Astrocyte of the cerebellum (primary cell): ENCODE data around the gene NAMPT.
"Not testable (repeated sequence)": the region's sequence is repeated elsewhere in the genome, so short reads cannot be mapped to it uniquely, and the experiment has no call there.

Experiments used
- DNase-seq: peaks from one replicate; pipeline ENCODE4 v3.0.0-alpha.2; 2011; ENCODE audit warnings: low read depth
- H3K4me3 ChIP-seq: 2 replicates; pipeline ENCODE4 v1.5.1; 2011; ENCODE audit warnings: mild to moderate bottlenecking, low read depth, low read length, moderate library complexity
- in situ Hi-C: cut with HindIII; loops from 2 replicates; pipeline ENCODE4 v1.10.0; 2017; ENCODE audit warnings: low sequenced_read_pairs
- TF ChIP-seq, protein P1 (sequence below): IDR thresholded peaks from 2 replicates; pipeline ENCODE4 v1.5.1; 2012; ENCODE audit warnings: low read length, low read depth, moderate library complexity, mild to moderate bottlenecking; ENCODE audit errors: missing control alignments

The NAMPT gene

DNA sequence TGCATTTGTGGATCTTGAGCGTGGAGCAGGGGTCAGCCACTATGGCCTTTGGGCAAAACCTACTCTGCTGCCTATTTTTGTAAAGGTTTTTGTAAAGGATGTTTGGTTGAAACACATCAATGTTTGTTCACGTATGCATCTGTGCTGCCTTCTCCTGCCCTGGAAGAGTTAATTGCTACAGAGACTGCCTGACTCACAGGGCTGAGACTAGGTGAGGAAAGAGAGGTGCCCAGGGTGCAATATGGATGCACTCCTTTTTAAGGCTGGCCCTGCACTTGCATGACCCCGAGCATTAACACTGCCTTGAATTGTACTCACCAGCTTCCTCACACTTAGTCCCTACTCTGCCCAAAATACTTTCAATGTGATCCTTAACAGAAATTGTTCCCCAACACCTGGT lies 20.9 kb upstream of the NAMPT start:
- TF ChIP-seq, protein P1, sequence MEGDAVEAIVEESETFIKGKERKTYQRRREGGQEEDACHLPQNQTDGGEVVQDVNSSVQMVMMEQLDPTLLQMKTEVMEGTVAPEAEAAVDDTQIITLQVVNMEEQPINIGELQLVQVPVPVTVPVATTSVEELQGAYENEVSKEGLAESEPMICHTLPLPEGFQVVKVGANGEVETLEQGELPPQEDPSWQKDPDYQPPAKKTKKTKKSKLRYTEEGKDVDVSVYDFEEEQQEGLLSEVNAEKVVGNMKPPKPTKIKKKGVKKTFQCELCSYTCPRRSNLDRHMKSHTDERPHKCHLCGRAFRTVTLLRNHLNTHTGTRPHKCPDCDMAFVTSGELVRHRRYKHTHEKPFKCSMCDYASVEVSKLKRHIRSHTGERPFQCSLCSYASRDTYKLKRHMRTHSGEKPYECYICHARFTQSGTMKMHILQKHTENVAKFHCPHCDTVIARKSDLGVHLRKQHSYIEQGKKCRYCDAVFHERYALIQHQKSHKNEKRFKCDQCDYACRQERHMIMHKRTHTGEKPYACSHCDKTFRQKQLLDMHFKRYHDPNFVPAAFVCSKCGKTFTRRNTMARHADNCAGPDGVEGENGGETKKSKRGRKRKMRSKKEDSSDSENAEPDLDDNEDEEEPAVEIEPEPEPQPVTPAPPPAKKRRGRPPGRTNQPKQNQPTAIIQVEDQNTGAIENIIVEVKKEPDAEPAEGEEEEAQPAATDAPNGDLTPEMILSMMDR = no peak
- in situ Hi-C loops = no loop called here
- DNase-seq = no peak
- no peak overlapping the region for H3K4me3 ChIP-seq

DNA sequence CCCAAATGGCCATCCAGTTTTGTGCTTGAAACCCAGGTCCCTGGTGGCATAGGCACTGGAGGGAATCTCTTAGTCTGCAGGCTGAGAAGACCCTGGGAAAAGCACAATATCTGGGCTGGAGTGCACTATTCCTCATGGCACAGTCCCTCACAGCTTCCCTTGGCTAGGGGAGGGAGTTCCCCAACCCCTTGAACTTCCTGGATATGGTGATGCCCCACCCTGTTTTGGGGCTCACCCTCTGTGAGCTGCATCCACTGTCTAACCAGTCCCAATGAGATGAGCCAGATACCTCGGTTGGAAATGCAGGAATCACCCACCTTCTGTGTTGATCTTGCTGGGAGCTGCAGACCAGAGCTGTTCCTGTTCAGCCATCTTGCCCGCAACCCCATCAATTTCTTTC lies 19.8 kb upstream of the NAMPT start:
- TF ChIP-seq, protein P1 = no peak
- no peak for DNase-seq
- no peak overlapping the region for H3K4me3 ChIP-seq
- in situ Hi-C loops = no loop called here

DNA sequence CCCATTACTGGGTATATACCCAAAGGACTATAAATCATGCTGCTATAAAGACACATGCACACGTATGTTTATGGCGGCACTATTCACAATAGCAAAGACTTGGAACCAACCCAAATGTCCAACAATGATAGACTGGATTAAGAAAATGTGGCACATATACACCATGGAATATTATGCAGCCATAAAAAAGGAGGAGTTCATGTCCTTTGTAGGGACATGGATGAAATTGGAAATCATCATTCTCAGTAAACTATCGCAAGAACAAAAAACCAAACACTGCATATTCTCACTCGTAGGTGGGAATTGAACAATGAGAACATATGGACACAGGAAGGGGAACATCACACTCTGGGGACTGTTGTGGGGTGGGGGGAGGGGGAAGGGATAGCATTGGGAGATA lies 13.8 kb upstream of the NAMPT start:
- H3K4me3 ChIP-seq, in situ Hi-C loops, DNase-seq: not testable (repeated sequence)

DNA sequence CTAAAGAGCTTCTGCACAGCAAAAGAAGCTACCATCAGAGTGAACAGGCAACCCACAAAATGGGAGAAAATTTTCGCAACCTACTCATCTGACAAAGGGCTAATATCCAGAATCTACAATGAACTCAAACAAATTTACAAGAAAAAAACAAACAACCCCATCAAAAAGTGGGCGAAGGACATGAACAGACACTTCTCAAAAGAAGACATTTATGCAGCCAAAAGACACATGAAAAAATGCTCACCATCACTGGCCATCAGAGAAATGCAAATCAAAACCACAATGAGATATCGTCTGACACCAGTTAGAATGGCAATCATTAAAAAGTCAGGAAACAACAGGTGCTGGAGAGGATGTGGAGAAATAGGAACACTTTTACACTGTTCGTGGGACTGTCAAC lies 13.4 kb upstream of the NAMPT start:
- H3K4me3 ChIP-seq, DNase-seq, in situ Hi-C loops: not testable (repeated sequence)

DNA sequence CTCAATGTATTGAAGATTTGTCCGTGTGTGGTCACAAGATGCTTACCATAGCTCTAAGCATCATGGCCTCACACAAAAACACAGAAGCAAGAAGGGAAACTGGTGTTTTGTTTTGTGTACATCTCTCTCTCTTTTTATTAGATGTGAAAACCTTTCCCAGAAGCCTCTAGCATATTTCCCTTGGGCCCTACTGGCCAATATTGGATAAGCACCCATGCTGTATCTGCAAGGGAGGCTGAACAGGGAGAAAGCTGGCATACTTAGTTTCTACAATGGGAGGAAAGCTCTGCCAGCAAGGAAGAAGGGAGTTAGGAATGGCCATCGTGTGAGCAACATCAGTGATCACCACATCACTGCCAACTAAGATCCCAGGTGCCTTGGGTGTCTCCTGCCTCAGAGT lies 9.6 kb upstream of the NAMPT start:
- in situ Hi-C loops = no loop called here
- H3K4me3 ChIP-seq = no peak overlapping the region
- DNase-seq = no peak
- TF ChIP-seq, protein P1 = peak; percentile 22

DNA sequence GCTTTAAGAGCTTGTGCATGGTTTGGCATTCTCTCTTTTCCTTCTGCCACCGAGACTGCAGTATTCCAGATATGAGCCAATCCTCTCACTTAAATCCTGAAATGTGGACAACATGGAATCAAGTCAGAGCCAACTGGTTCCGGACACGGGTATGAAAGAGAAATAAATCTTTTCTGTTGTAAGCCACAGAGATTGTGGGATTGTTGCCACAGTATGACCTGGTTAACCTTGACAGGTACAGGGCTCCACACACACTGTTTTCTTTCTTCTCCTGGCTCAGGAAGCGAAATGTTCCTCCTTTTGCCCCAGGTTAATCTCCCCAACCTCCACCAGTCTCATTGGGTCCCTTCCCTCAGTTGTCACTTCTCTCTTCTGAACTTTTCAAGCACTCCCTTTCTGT lies 6.5 kb upstream of the NAMPT start:
- no peak for DNase-seq
- in situ Hi-C loops = no loop called here
- no peak overlapping the region for H3K4me3 ChIP-seq
- TF ChIP-seq, protein P1 = no peak

DNA sequence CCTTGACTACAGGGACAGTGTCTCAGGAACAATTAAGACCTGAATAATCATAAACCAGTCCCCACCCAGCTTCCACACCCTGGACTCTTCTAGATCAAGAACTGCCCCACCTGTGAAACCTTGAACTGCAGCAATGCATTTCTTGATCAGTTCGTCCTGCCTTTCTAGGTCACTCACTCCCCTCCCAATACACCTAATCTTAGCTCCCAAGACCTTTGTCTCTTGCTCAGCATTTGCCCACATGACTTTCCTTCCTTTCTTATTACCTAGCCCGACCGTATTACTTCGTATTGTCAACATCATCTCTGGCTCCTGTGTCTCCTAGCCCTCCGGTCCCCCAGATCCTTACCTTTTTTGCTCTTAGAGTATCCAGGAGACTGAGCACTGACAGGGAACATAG lies 5.5 kb upstream of the NAMPT start:
- no peak overlapping the region for H3K4me3 ChIP-seq
- DNase-seq = no peak
- TF ChIP-seq, protein P1 = no peak
- in situ Hi-C loops = no loop called here

DNA sequence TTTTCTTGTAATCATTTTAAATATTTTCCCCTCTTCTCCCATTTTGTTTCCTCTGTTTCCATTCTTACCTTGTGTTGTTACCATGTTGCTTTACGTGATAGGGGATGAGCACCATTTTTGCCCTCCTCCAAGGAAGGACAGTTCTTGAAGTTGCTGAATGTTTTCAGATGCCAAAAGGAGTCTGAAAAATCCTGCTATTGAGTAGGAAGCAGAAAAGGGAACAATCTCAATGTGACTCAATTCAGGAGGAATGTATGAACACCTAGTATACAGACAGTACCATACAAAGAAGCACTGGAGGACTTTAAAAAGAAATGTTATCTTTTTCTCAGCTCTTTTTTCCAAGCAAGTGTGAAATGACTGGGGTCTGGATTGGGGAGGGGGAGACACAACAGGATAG lies 5.1 kb upstream of the NAMPT start:
- H3K4me3 ChIP-seq = no peak overlapping the region
- in situ Hi-C loops = no loop called here
- TF ChIP-seq, protein P1 = no peak
- DNase-seq = no peak
